GM12878 (cell line): ENCODE data around the gene MARS1. TPM values are rescaled to one million over a fixed set of nuclear protein-coding genes. Genes with fewer than 3 reads are reported as not detected.

Experiments used
- ATAC-seq: fragments of 200-7000 bp; cut with Tn5 transposase; 3 replicates; pipeline ENCODE4 v1.9.1; 2020; ENCODE audit warnings: mild to moderate bottlenecking, moderate library complexity
- BruUV-seq: library from RNA; stranded (reverse); fragments of 400-500 nt; replicated peaks from 2 replicates; lab custom pipeline; 2021; lab: Mats Ljungman, UMichigan
- CTCF ChIA-PET: fragments of 300-600 bp; sonication (Branson Sonifier 250); formaldehyde crosslinking; extraction: SDS; loops from one replicate; lab custom pipeline; 2021; ENCODE audit warnings: inconsistent platforms; lab: Yijun Ruan, JAX
- POLR2A ChIA-PET: fragments of 350-600 bp; formaldehyde crosslinking; extraction: SDS; loops from one replicate; lab custom pipeline; 2021; ENCODE audit warnings: inconsistent platforms; lab: Charles Lee
- RAD21 ChIA-PET: fragments of 300-600 bp; sonication (Branson Sonifier 250); formaldehyde crosslinking; loops from one replicate; lab custom pipeline; 2023; ENCODE audit warnings: antibody characterized with exemption; ENCODE audit not compliant: unreplicated experiment; lab: Charles Lee
- SMC1A ChIA-PET: fragments of 300-600 bp; sonication (Branson Sonifier 250); formaldehyde crosslinking; loops from one replicate; lab custom pipeline; 2023; ENCODE audit not compliant: unreplicated experiment, uncharacterized antibody; lab: Charles Lee
- DNase-seq: peaks from one replicate; pipeline ENCODE4 v3.0.0-alpha.2; 2011; ENCODE audit warnings: low read depth, low spot score
- FAIRE-seq: peaks from 3 replicates; lab custom pipeline; 2011; peaks lifted over from hg19 to GRCh38; lab: Jason Lieb, UNC
- H2AFZ ChIP-seq: 2 replicates; pipeline ENCODE4 v1.6.0; 2011; ENCODE audit warnings: low read depth, low read length, control low read depth; ENCODE audit not compliant: control insufficient read depth
- H3K27ac ChIP-seq: 2 replicates; pipeline ENCODE4 v1.5.1; 2011; ENCODE audit warnings: control low read depth; ENCODE audit not compliant: control insufficient read depth, insufficient read depth
- H3K27me3 ChIP-seq, 2 experiments: replicated peaks in 1 of 2; 2 replicates each; pipeline versions ENCODE4 v1.6.0 to v1.6.1; 2011; ENCODE audit warnings: low read length in 1 of 2; ENCODE audit not compliant: control insufficient read depth in 2 of 2, insufficient read depth in 2 of 2
- H3K36me3 ChIP-seq, 2 experiments: 2 replicates each; pipeline ENCODE4 v1.5.1; 2011; ENCODE audit warnings: low read length in 1 of 2; ENCODE audit not compliant: control insufficient read depth in 2 of 2, insufficient read depth in 2 of 2
- H3K4me1 ChIP-seq: 2 replicates; pipeline ENCODE4 v1.6.1; 2011; ENCODE audit warnings: mild to moderate bottlenecking, low read length, moderate library complexity, mixed read lengths; ENCODE audit not compliant: control insufficient read depth, insufficient read depth
- H3K4me2 ChIP-seq: 2 replicates; pipeline ENCODE4 v1.6.0; 2011; ENCODE audit warnings: control low read depth; ENCODE audit not compliant: control insufficient read depth, insufficient read depth
- H3K4me3 ChIP-seq: fragments of 200-600 bp; sonication (generic); 2 replicates; pipeline ENCODE4 v1.5.1; 2016
- H3K79me2 ChIP-seq: 2 replicates; pipeline ENCODE4 v1.6.0; 2011; ENCODE audit warnings: low read length; ENCODE audit not compliant: control insufficient read depth, insufficient read depth
- H3K9ac ChIP-seq: 2 replicates; pipeline ENCODE4 v1.8.0; 2011; ENCODE audit warnings: low read length, control low read depth, mixed read lengths; ENCODE audit not compliant: control insufficient read depth, insufficient read depth
- H3K9me3 ChIP-seq: replicated peaks from 3 replicates; pipeline ENCODE4 v1.5.1; 2011; ENCODE audit warnings: mild to moderate bottlenecking, low read length; ENCODE audit not compliant: control insufficient read depth, insufficient read depth
- H4K20me1 ChIP-seq: 2 replicates; pipeline ENCODE4 v1.6.0; 2011; ENCODE audit not compliant: control insufficient read depth, insufficient read depth
- ASH2L ChIP-seq: fragments of 300-600, 200-600 bp; sonication (generic); IDR thresholded peaks from 2 replicates; pipeline ENCODE4 v1.6.1; 2017; ENCODE audit warnings: low read depth, mild to moderate bottlenecking, borderline replicate concordance
- EGR1 ChIP-seq, 2 experiments: IDR thresholded peaks; 1 replicate in 1 of 2; 2 replicates in 1 of 2; pipeline ENCODE4 v1.6.1; 2011 to 2012; ENCODE audit warnings: low read depth in 2 of 2, low read length in 2 of 2, borderline replicate concordance in 1 of 2, mild to moderate bottlenecking in 1 of 2, moderate library complexity in 1 of 2
- EP300 ChIP-seq, 2 experiments: fragments of 150-350 bp in 1 of 2; IDR thresholded peaks; 2 replicates each; pipeline ENCODE4 v1.6.1; 2011 to 2012; ENCODE audit warnings: low read depth in 2 of 2, low read length in 2 of 2, borderline replicate concordance in 1 of 2, improper control_type of control experiment in 1 of 2, inconsistent platforms in 1 of 2; ENCODE audit not compliant: control insufficient read depth in 1 of 2
- IRF3 ChIP-seq: fragments of 450-650 bp; IDR thresholded peaks from 2 replicates; pipeline ENCODE4 v1.6.1; 2014; ENCODE audit warnings: mild to moderate bottlenecking
- KLF5 ChIP-seq: fragments of 450-650 bp; IDR thresholded peaks from 2 replicates; pipeline ENCODE4 v1.6.1; 2014; ENCODE audit warnings: mild to moderate bottlenecking; ENCODE audit not compliant: partially characterized antibody
- SMAD5 ChIP-seq: IDR thresholded peaks from 2 replicates; pipeline ENCODE4 v1.6.1; 2016; ENCODE audit warnings: antibody characterized with exemption, low read depth
- WGBS: methylation state at CpG from one replicate; pipeline ENCODE4 v1.1.6; 2016; ENCODE audit warnings: low lambda C conversion rate; ENCODE audit not compliant: insufficient replicate concordance, insufficient coverage; ENCODE audit errors: missing lambda C conversion rate; 5-methylcytosine and 5-hydroxymethylcytosine counted together
- in situ Hi-C: fragments of 300-500 bp; cut with MboI; formaldehyde crosslinking; loops from 9 replicates; pipeline ENCODE4 v1.14.3; 2018; ENCODE audit warnings: mixed read lengths
- intact Hi-C: fragments of 100-400 bp; cut with micrococcal nuclease; formaldehyde crosslinking; loops from one replicate; pipeline ENCODE4 v1.14.2; 2022; ENCODE audit not compliant: unreplicated experiment
- polyA plus RNA-seq, 11 experiments: library from polyadenylated mRNA; depleted of rRNA in 4 of 11; unstranded in 6 of 11; stranded (reverse) in 5 of 11; fragments of >200 nt; fragmentation: Nextera tagmentation in 4 of 11; fragmentation: Illumina TruSeq in 1 of 11; extraction: Ambion mirVana in 4 of 11; extraction: Trizol in 1 of 11; gene quantifications; 1 replicate in 1 of 11; 2 replicates in 10 of 11; pipeline versions ENCODE4 v1.2.1 to v1.2.3, GENCODE V29; 2011 to 2016; ENCODE audit warnings: inconsistent platforms in 2 of 11, missing spikeins in 2 of 11, low read depth in 1 of 11
- total RNA-seq, 4 experiments: library from RNA; depleted of rRNA in 3 of 4; stranded (reverse); fragments of >200 nt in 3 of 4; fragmentation: Illumina TruSeq in 1 of 4; extraction: Trizol in 1 of 4; gene quantifications; 2 replicates each; pipeline versions ENCODE4 v1.2.1 to v1.2.3, GENCODE V29; 2013 to 2021
- TF ChIP-seq, protein P1 (sequence below): fragments of 450-650 bp; IDR thresholded peaks from 2 replicates; pipeline ENCODE4 v1.6.1; 2017; ENCODE audit warnings: mild to moderate bottlenecking, low read depth, inconsistent platforms; ENCODE audit not compliant: poor library complexity, severe bottlenecking

The MARS1 gene
- total and polyA plus RNA-seq, 10 of the 15 experiments (the other 5 are each of a cell fraction or from before 2014, with no cell fraction given): 72.3 to 270 (median 153) TPM

GRCh38 chr12:57461276-57461916 is 26.5 kb upstream of the MARS1 start:
- TF ChIP-seq, protein P1, sequence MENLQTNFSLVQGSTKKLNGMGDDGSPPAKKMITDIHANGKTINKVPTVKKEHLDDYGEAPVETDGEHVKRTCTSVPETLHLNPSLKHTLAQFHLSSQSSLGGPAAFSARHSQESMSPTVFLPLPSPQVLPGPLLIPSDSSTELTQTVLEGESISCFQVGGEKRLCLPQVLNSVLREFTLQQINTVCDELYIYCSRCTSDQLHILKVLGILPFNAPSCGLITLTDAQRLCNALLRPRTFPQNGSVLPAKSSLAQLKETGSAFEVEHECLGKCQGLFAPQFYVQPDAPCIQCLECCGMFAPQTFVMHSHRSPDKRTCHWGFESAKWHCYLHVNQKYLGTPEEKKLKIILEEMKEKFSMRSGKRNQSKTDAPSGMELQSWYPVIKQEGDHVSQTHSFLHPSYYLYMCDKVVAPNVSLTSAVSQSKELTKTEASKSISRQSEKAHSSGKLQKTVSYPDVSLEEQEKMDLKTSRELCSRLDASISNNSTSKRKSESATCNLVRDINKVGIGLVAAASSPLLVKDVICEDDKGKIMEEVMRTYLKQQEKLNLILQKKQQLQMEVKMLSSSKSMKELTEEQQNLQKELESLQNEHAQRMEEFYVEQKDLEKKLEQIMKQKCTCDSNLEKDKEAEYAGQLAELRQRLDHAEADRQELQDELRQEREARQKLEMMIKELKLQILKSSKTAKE: no peak
- peak in 1 of 2 experiments; percentile 52; a peak in 1 of 3 replicates for TF ChIP-seq EGR1 (IDR thresholded peaks at IDR 0.05; ENCODE audit: borderline replicate concordance in 1 of 2, low read depth in 2 of 2, low read length in 2 of 2)
- TF ChIP-seq SMAD5: no peak
- TF ChIP-seq IRF3: no peak
- no peak for TF ChIP-seq EP300 (IDR thresholded peaks at IDR 0.05; ENCODE audit: borderline replicate concordance in 1 of 2, control insufficient read depth in 1 of 2, low read depth in 2 of 2, low read length in 2 of 2)
- TF ChIP-seq KLF5: no peak
- no peak for TF ChIP-seq ASH2L
- H2AFZ ChIP-seq: peak overlapping the region; percentile 58; the same call in 1 of the 2 replicates
- H3K36me3 ChIP-seq: no peaks in the 10 kb centered on the region
- ChIA-PET POLR2A (interaction anchor here (0.6 to 3.0 kb wide), 5 partner anchors 9 to 214 kb away, joined by 4 to 16 read pairs (median 4); no protein-coding TSS in a partner anchor), CTCF (interaction anchor here (0.7 to 7.5 kb wide), 8 partner anchors 8 to 280 kb away, joined by 3 to 114 read pairs (median 4); partner anchors contain the start of genes ARHGAP9 and INHBE), RAD21 (interaction anchor here (0.7 to 4.7 kb wide), 4 partner anchors 8 to 153 kb away, joined by 3 to 35 read pairs (median 4); partner anchors contain the start of gene INHBE), SMC1A (interaction anchor here (0.6 to 2.8 kb wide), 11 partner anchors 8 to 200 kb away, joined by 3 to 18 read pairs (median 3); no protein-coding TSS in a partner anchor)
- no TSS peak for BruUV-seq
- peak overlapping the region; percentile 68 for H3K4me3 ChIP-seq
- intact Hi-C loops (loop anchor here (5.0 kb wide), 1 partner anchor 61 kb away; the partner anchor contains the start of genes DDIT3 and MBD6), in situ Hi-C loops (no loop called here)
- WGBS: 2% methylated on average over 15 of the region's 32 CpGs
- FAIRE-seq (no peak), ATAC-seq (peak; percentile 13), DNase-seq (no peak)
- peak overlapping the region; percentile 67 for H3K9ac ChIP-seq
- no peak overlapping the region for H3K27ac ChIP-seq
- H3K4me1 ChIP-seq: peaks cover 32% of the 10 kb centered on the region
- H4K20me1 ChIP-seq: 0 out of 2 replicates have a peak, but pooled peaks cover 2% of the 10 kb centered on the region
- no peaks in the 10 kb centered on the region for H3K79me2 ChIP-seq
- H3K9me3 ChIP-seq: no peaks in the 10 kb centered on the region
- H3K4me2 ChIP-seq: peak overlapping the region; percentile 100
- 0 out of 4 replicates have a peak, but pooled peaks cover 0 to 4% of the 10 kb centered on the region in 2 experiments for H3K27me3 ChIP-seq
